Measurements from ENCODE around the gene CSTPP1.

Gene CSTPP1

GRCh38 chr11:46999217-46999616 lies 62.7 kb downstream of the CSTPP1 start:
- no peak for DNase-seq

DNA sequence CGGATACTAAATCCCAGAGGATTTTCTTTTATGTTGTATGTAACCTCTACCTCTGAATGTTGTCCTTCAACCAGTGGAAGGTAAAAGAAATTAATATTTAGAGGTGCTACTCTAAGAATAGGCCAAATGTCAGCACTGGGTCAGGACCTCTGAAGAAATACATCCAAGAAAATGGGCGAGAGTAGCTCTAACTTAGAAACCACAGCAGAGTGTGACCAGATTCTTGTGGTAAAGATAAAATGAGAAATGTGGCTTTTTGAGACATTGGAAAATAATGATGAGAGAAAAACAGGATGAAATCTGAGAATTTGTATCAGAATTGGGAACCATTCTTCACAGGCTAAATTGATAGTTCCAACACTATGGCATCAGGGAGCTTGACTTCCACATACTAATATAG lies 63.5 kb downstream of the CSTPP1 start:
- no peak for DNase-seq

GRCh38 chr11:47001781-47002181 lies 65.2 kb downstream of the CSTPP1 start:
- no peak for DNase-seq

DNA sequence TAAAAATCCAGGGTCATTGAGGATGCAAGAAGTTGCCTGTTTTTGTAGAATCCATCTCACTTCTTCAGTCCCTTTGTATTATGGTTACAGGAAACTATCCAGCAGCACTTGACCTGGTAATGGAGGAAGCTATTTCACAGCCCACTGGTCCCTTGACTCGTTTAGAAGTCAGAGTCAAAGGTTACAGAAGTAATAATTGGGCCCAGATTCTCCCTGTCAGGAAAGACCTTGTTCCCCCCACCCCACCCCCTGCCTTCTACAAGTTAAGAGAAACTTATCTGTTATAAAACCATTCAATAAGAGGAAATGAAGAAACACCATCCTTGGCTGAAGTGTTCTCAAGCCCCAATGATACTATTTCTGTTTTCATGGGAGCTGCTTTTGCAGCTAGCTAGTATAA lies 65.8 kb downstream of the CSTPP1 start:
- no peak for DNase-seq

GRCh38 chr11:47003180-47003877 lies 66.8 kb downstream of the CSTPP1 start:
- no peak for DNase-seq

GRCh38 chr11:47004595-47005033 lies 68.1 kb downstream of the CSTPP1 start:
- DNase-seq: peak; percentile 86

DNA sequence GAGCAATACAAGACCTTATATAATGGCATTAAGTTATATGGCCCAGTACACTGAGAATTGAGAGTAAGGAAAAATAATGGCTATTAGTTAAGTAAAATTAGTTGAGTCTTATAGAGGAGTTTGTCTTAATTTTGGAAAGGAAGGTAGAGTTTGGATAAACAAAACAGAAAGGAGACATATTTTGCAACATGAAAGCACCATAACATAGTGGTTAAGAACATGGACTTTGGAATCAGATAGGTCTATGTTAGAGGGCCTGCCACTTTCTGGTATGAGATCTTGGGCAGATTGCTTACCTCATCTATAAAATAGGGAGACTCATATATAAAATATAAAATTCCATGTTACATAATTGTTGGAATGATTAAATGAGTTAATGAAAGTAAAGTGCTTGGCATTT lies 68.9 kb downstream of the CSTPP1 start:
- no peak for DNase-seq

GRCh38 chr11:47007579-47007978 lies 71.0 kb downstream of the CSTPP1 start:
- DNase-seq: no peak

DNA sequence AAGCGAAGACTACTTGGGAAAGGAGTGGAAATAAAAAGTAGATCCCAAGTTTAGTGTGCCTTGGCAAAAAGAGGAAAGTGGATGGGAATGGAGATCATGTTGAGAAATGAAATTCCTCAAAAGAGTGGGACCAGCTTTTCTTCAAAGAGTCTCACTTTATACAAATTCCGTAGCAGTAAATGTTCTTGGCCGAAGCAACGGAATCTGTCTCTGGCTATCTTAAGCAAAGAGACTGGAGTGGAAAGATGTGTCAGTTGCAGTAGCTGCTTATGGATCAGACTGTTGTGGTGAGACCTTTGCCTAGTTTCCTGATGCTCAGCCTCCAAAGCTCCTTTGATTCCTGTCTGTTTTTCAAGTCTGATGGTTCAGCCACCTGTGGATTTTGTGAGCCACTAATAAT lies 73.6 kb downstream of the CSTPP1 start:
- no peak for DNase-seq

GRCh38 chr11:47014097-47014496 lies 77.5 kb downstream of the CSTPP1 start:
- no peak for DNase-seq

GRCh38 chr11:47018637-47019036 lies 82.1 kb downstream of the CSTPP1 start:
- no peak for DNase-seq

- DNase-seq: no peak
These were observed 84.4 kb downstream of the CSTPP1 start for GRCh38 chr11:47020793-47021526.

DNA sequence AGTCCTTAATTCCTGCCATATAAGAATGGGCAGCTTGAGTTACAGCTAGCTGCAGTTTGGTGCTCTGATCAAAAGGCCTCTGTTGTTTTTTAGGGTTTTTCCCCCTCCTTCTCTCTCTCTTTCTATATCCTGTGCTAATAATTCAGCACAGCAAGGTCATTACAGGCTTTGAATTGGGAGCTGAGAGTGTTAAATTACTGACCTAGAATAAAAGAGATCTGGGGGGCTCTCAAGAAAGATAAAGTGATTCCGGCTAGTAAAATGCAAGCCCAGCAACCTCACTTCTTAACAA lies 84.9 kb downstream of the CSTPP1 start:
- DNase-seq: no peak

GRCh38 chr11:47021965-47022364 lies 85.4 kb downstream of the CSTPP1 start:
- no peak for DNase-seq

DNA sequence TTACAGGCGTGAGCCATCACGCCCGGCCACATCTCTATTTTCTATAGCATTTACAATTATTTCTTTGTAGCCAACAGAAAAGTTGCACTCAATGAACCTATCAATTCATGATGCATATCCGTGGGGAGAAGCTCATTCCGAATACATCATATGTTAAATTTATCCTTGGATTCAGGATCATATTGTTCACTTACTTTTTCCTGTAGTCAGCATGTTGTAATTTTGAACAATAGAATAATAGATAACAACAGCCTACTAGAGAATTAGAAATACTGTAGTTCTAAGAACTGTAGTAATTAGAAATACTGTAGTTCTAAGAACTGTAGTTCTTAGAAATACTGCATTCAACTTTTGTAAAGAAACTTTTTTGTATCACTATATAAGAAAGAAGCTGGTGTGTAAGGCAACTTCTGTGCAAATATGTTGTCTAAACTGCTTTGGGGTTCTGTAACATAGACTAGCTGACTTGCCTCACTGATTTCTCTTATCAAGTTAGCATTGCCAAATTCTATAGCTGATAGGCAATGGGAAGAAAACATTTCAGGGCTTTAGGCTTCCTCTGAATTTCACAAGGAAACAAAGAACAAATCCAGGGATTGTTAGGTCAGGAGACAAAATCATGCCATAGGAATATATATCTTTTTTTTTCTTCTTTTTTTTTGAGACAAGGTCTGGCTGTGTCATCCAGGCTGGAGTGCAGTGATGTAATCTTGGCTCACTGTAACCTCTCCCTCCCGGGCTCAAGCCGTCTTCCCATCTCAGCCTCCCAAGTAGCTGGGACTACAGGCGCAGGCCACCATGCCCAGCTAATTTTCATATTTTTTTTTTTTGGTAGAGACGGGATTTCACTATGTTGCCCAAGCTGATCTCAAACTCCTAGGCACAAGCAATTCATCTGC lies 91.9 kb downstream of the CSTPP1 start:
- no peak for DNase-seq

DNA sequence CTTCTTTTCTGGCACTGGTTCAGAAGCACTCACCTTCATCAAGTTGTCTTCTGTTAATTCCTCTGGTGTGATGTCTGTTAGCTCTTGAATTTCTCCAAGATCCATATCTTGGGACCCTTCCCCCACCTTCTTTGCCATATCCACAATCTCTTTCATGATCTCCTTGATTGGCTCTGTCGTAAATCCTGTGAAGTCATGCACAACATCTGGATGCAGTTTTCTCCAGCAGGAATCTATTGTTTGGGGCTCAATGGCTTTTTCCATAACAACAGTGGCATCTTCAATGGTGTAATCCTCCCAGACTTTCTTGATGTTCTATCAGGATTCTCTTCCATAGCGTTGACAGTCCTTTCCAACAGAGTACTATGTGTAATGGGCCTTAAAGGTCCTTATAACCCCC lies 96.9 kb downstream of the CSTPP1 start:
- DNase-seq: no peak

GRCh38 chr11:47034091-47034490 lies 97.5 kb downstream of the CSTPP1 start:
- DNase-seq: no peak

DNA sequence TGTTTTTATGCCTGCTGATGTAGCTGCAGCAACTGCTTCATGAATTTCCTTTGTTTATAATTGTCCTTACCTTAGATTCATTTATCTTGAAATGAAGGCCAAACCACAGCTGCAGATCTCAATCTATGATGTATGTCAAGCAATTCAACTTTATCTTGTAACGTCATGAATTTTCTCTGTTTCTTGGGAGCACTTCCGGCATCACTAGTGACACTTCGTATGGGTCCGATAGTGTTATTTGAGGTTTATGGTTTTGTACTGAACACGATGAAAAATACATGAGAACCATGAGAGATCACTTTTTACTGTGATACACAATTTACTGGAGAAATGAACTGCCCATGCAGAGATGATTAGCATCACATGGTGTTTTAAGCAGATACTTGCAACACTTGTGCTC lies 98.5 kb downstream of the CSTPP1 start:
- DNase-seq: no peak

DNA sequence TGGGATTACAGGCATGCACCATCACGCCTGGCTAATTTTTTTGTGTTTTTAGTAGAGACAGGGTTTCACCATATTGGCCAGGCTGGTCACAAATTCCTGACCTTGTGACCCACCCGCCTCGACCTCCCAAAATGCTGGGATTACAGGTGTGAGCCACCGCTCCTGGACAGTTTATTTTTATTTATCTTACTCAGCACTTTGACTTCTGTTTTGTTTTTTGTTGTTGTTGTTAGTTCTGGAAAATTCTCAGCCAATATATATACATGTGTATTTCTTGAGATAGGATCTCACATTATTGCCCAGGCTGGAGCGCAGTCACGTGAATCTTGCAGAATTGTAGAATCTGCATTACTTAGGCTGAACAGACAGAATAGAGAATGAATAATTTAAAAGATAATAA lies 107.6 kb downstream of the CSTPP1 start:
- no peak for DNase-seq

- no peak for DNase-seq
These were observed 111.4 kb downstream of the CSTPP1 start for GRCh38 chr11:47047972-47048371.

DNA sequence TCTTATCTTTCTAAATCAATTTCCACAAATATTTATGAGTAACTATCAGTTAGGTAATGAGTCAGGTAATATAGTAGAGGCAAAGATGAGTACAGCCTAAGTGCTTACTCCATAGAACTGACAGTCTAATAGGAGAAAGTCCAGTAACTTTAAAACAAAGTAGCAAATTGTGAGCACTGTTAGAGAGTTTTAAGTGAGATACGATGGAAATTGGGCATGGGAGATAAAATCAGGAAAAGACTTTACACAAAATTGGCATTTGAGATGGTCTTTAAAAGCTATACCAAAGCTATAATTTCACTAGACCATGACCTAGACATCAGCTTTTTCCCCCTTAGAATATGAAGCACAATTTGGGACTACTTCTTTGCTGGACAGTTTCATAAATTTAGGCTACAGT lies 113.7 kb downstream of the CSTPP1 start:
- no peak for DNase-seq

- no peak for DNase-seq
These were observed 114.7 kb downstream of the CSTPP1 start for GRCh38 chr11:47051217-47051616.

- no peak for DNase-seq
These were observed 115.6 kb downstream of the CSTPP1 start for GRCh38 chr11:47052165-47052564.

DNA sequence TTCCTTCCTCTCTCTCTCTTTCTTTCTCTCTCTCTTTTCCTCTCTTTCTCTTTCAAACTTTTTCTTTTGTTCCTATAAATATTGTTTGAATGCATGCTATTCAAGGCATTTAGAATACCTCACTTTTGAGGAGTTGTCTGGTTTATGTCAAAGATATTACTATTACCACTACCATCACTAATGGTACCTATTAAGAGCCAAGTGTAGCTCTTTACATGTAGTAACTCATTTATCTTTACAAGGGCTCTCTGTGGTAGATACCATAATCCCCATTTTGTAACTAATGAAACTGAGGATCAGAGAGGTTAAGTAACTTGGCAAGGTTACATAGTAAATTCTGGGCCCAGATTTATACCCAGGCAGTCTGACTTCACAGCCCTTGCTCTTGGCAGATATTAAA lies 116.0 kb downstream of the CSTPP1 start:
- no peak for DNase-seq
